Kidney epithelial cell (primary cell): ENCODE measurements around the gene HTRA3. TPM values are rescaled to one million over a fixed set of nuclear protein-coding genes. Genes with fewer than 3 reads are reported as not detected.

Source experiments
- DNase-seq: peaks from one replicate; pipeline ENCODE4 v3.0.0-alpha.2; 2010; ENCODE audit warnings: low read depth
- H3K27me3 ChIP-seq: 2 replicates; pipeline ENCODE4 v1.6.0; 2011; ENCODE audit warnings: low read length; ENCODE audit not compliant: control insufficient read depth, insufficient read depth
- H3K36me3 ChIP-seq: 2 replicates; pipeline ENCODE4 v1.5.1; 2011; ENCODE audit warnings: low read length; ENCODE audit not compliant: control insufficient read depth, insufficient read depth
- H3K4me3 ChIP-seq: 2 replicates; pipeline ENCODE4 v1.5.1; 2011; ENCODE audit warnings: low read depth, mild to moderate bottlenecking, control low read depth, low read length
- CTCF ChIP-seq: IDR thresholded peaks from 2 replicates; pipeline ENCODE4 v1.5.1; 2011; ENCODE audit warnings: mild to moderate bottlenecking, moderate library complexity, low read length, control low read depth, inconsistent platforms; ENCODE audit not compliant: insufficient read depth, poor library complexity, severe bottlenecking
- total RNA-seq: library from RNA; depleted of rRNA; stranded (reverse); fragments of >200 nt; gene quantifications from 2 replicates; pipeline ENCODE4 v1.2.3, GENCODE V29; 2015

HTRA3 gene
- total RNA-seq, 1 donor from 2014 or later: 4.7 TPM

GRCh38 chr4:8250637-8251036, 18.9 kb upstream of the HTRA3 start:
- Histone ChIP-seq H3K36me3 (no peaks in the 10 kb centered on the region), H3K4me3 (no peak overlapping the region), H3K27me3 (no peaks in the 10 kb centered on the region)
- no peak for DNase-seq
- TF ChIP-seq CTCF: no peak

GRCh38 chr4:8251110-8251883, 18.3 kb upstream of the HTRA3 start:
- H3K4me3 ChIP-seq: no peak overlapping the region
- TF ChIP-seq CTCF: no peak
- DNase-seq: no peak
- H3K27me3 ChIP-seq: no peaks in the 10 kb centered on the region
- no peaks in the 10 kb centered on the region for H3K36me3 ChIP-seq

GRCh38 chr4:8252301-8253173, 17.0 kb upstream of the HTRA3 start:
- TF ChIP-seq CTCF: no peak
- no peaks in the 10 kb centered on the region for H3K36me3 ChIP-seq
- no peak for DNase-seq
- H3K4me3 ChIP-seq: no peak overlapping the region
- H3K27me3 ChIP-seq: no peaks in the 10 kb centered on the region

GRCh38 chr4:8254076-8254475, 15.5 kb upstream of the HTRA3 start:
- Histone ChIP-seq H3K36me3 (no peaks in the 10 kb centered on the region), H3K27me3 (no peaks in the 10 kb centered on the region), H3K4me3 (no peak overlapping the region)
- no peak for TF ChIP-seq CTCF
- DNase-seq: no peak

GRCh38 chr4:8255698-8256441, 13.7 kb upstream of the HTRA3 start:
- no peak overlapping the region for H3K4me3 ChIP-seq
- TF ChIP-seq CTCF: no peak
- no peaks in the 10 kb centered on the region for H3K36me3 ChIP-seq
- H3K27me3 ChIP-seq: no peaks in the 10 kb centered on the region
- DNase-seq: no peak
